GM18861 (cell line): ENCODE data around the gene OVCH2.

Source experiments
- ATAC-seq: cut with Tn5 transposase; IDR thresholded peaks from one replicate; pipeline ENCODE4 v1.9.1; 2021; ENCODE audit not compliant: unreplicated experiment

OVCH2 gene

DNA sequence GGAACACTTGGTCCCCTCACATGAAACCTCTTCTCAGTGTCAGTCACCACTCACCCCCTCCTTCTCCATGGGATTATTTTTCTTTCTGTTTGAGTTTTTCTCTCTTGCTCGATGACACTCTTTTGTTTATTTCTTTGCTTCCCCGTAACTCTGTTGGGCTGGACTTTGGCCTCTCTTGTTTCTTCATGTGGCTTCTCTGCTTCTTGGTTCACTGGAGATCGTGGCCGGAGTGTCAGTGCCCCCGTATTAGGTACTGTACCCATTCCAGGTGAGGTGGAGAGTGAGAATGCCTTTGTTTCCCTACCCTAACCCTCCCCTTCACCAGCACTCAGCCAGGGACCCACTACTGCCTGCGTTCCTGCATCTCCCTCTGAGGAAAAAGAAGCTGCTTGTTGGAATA is 65.5 kb downstream of the OVCH2 start:
- no peak for ATAC-seq

DNA sequence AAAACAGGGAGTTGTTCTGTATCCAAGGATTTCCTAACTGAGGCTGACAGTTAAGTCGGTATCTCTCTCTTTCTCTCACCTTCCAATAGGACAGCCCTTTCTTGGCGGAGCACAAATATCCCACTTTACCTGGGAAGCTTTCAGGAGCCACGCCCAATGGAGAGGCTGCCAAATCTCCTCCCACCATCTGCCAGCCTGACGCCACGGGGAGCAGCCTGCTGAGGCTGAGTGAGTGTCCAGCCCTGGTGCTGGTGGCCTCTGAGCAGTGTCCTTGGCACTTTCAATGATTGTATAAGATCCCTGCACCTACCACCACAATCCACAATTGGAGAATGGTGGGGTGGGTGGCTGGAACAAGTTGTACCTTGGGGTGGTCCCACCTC is 66.6 kb downstream of the OVCH2 start:
- no peak for ATAC-seq
